ENCODE data around the gene PLB1.
"Not testable (repeated sequence)": the region's sequence is repeated elsewhere in the genome, so short reads cannot be mapped to it uniquely, and the experiment has no call there.

- not testable (repeated sequence) for TF ChIP-seq CTCF (IDR thresholded peaks at IDR 0.05); EZH2 (IDR thresholded peaks at IDR 0.05; ENCODE audit: borderline replicate concordance, insufficient read depth, low read depth, low read length, poor library complexity, severe bottlenecking)
Measured at GRCh38 chr2:28665811-28666377, 170.0 kb downstream of the PLB1 start.
